GM12865 (cell line): ENCODE data around the gene CHRNA7.

Experiments
- DNase-seq: peaks from one replicate; pipeline ENCODE4 v3.0.0; 2010; ENCODE audit warnings: low read depth
- H3K4me3 ChIP-seq: 2 replicates; pipeline ENCODE4 v1.5.1; 2011; ENCODE audit warnings: mild to moderate bottlenecking, low read depth, low read length, control low read depth
- CTCF ChIP-seq: IDR thresholded peaks from 2 replicates; pipeline ENCODE4 v1.5.1; 2011; ENCODE audit warnings: low read length, control low read depth, low read depth, inconsistent platforms; ENCODE audit not compliant: insufficient read depth; ENCODE audit errors: missing control alignments

Gene CHRNA7

GRCh38 chr15:32033186-32033890 lies 3.0 kb downstream of the CHRNA7 start:
- TF ChIP-seq CTCF: no peak
- no peak overlapping the region for H3K4me3 ChIP-seq
- DNase-seq: no peak

- DNase-seq: no peak
- no peak overlapping the region for H3K4me3 ChIP-seq
- TF ChIP-seq CTCF: no peak
Measured at GRCh38 chr15:32034106-32034505, 3.8 kb downstream of the CHRNA7 start.

GRCh38 chr15:32035285-32035684 lies 5.0 kb downstream of the CHRNA7 start:
- TF ChIP-seq CTCF: no peak
- DNase-seq: no peak
- H3K4me3 ChIP-seq: no peak overlapping the region

GRCh38 chr15:32036971-32037370 lies 6.7 kb downstream of the CHRNA7 start:
- H3K4me3 ChIP-seq: no peak overlapping the region
- no peak for TF ChIP-seq CTCF
- DNase-seq: no peak

- no peak overlapping the region for H3K4me3 ChIP-seq
- DNase-seq: no peak
- TF ChIP-seq CTCF: no peak
Measured at GRCh38 chr15:32041294-32041693, 11.0 kb downstream of the CHRNA7 start.

- DNase-seq: no peak
- no peak overlapping the region for H3K4me3 ChIP-seq
- TF ChIP-seq CTCF: no peak
Measured at GRCh38 chr15:32042269-32042972, 12.1 kb downstream of the CHRNA7 start.

- no peak overlapping the region for H3K4me3 ChIP-seq
- no peak for TF ChIP-seq CTCF
- no peak for DNase-seq
Measured at GRCh38 chr15:32053719-32054118, 23.4 kb downstream of the CHRNA7 start.
